Measurements from ENCODE around the gene TRIM44.

GRCh38 chr11:35714882-35715627 is 52.5 kb downstream of the TRIM44 start:
- TF ChIP-seq, protein P1, sequence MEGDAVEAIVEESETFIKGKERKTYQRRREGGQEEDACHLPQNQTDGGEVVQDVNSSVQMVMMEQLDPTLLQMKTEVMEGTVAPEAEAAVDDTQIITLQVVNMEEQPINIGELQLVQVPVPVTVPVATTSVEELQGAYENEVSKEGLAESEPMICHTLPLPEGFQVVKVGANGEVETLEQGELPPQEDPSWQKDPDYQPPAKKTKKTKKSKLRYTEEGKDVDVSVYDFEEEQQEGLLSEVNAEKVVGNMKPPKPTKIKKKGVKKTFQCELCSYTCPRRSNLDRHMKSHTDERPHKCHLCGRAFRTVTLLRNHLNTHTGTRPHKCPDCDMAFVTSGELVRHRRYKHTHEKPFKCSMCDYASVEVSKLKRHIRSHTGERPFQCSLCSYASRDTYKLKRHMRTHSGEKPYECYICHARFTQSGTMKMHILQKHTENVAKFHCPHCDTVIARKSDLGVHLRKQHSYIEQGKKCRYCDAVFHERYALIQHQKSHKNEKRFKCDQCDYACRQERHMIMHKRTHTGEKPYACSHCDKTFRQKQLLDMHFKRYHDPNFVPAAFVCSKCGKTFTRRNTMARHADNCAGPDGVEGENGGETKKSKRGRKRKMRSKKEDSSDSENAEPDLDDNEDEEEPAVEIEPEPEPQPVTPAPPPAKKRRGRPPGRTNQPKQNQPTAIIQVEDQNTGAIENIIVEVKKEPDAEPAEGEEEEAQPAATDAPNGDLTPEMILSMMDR (IDR thresholded peaks at IDR 0.05; ENCODE audit: low read depth, low read length, poor library complexity, severe bottlenecking): no peak
- TF ChIP-seq EZH2phosphoT487 (IDR thresholded peaks at IDR 0.05; ENCODE audit: borderline replicate concordance, low read length): no peak
